Body of pancreas (tissue), 4 donors: ENCODE measurements around the gene PLK2. TPM values are rescaled to one million over a fixed set of nuclear protein-coding genes. Genes with fewer than 3 reads are reported as not detected.

Experiments
- ATAC-seq: fragments of 150-250 bp; one replicate; pipeline ENCODE4 v1.9.1; 2016
- DNase-seq, 4 donors: peaks; one replicate each; pipeline ENCODE4 v3.0.0-alpha.2; 2019
- H3K27ac ChIP-seq, 4 donors: fragments of 200-600 bp; sonication (generic); 1 replicate in 3 of 4; 2 replicates in 1 of 4; pipeline versions ENCODE4 v1.5.1 to v1.6.1; 2016 to 2019; ENCODE audit warnings: mild to moderate bottlenecking in 1 of 4, mixed read lengths in 1 of 4, moderate library complexity in 1 of 4
- H3K27me3 ChIP-seq, 2 donors: fragments of 200-600 bp; sonication (generic); one replicate each; pipeline ENCODE4 v1.6.0; 2016; ENCODE audit warnings: mild to moderate bottlenecking in 1 of 2
- H3K36me3 ChIP-seq, 2 donors: fragments of 200-600 bp; sonication (generic); replicated peaks in 1 of 2; 2 replicates each; pipeline ENCODE4 v1.5.1; 2016; ENCODE audit warnings: low read depth in 2 of 2; ENCODE audit not compliant: insufficient read depth in 1 of 2
- H3K4me1 ChIP-seq: fragments of 200-600 bp; sonication (generic); one replicate; pipeline ENCODE4 v1.6.0; 2016
- H3K4me3 ChIP-seq, 2 donors: fragments of 200-600 bp; sonication (generic); 1 replicate in 1 of 2; 2 replicates in 1 of 2; pipeline ENCODE4 v1.5.1; 2016 to 2019
- H3K9me3 ChIP-seq, 3 donors: fragments of 200-600 bp; sonication (generic); 1 replicate in 2 of 3; 2 replicates in 1 of 3; pipeline ENCODE4 v1.5.1; 2016
- CTCF ChIP-seq, 7 experiments: fragments of 450-650 bp in 4 of 7; fragments of 200-600 bp in 3 of 7; sonication (generic) in 3 of 7; IDR thresholded peaks; one replicate each; pipeline ENCODE4 v1.5.1; 2016 to 2019; ENCODE audit warnings: antibody characterized with exemption in 7 of 7
- POLR2A ChIP-seq, 3 donors: fragments of 450-650 bp; IDR thresholded peaks; one replicate each; pipeline ENCODE4 v1.6.1; 2016; ENCODE audit warnings: antibody characterized with exemption in 3 of 3, mild to moderate bottlenecking in 2 of 3
- WGBS, 2 donors: methylation state at CpG; one replicate each; pipeline ENCODE4 v1.1.5; 2017; 5-methylcytosine and 5-hydroxymethylcytosine counted together
- intact Hi-C: fragments of 100-400 bp; cut with DNase I; formaldehyde crosslinking; loops from one replicate; pipeline ENCODE4 v1.15.1; 2023
- total RNA-seq, 2 donors: library from RNA; depleted of rRNA; stranded (reverse); fragments of >200 nt; gene quantifications; one replicate each; pipeline ENCODE4 v1.1.0, GENCODE V29; 2016

Gene PLK2
- total RNA-seq, 2 donors from 2014 or later: 24.4 to 30.7 TPM

- H3K36me3 ChIP-seq: no peaks in the 10 kb centered on the region
- no peak overlapping the region for H3K27ac ChIP-seq
- no peaks in the 10 kb centered on the region for H3K9me3 ChIP-seq
- TF ChIP-seq POLR2A (IDR thresholded peaks at IDR 0.05) (no peak), CTCF (IDR thresholded peaks at IDR 0.05) (no peak)
- WGBS, 2 donors: 56 to 57% methylated on average over 3 of the region's 3 CpGs
- no peak for DNase-seq
- H3K4me1 ChIP-seq: no peaks in the 10 kb centered on the region
- no peak for ATAC-seq
- H3K27me3 ChIP-seq: no peaks in the 10 kb centered on the region
- H3K4me3 ChIP-seq: no peak overlapping the region
- intact Hi-C loops: loop anchor here (10.0 kb wide), 1 partner anchor 356 kb away; no protein-coding TSS in a partner anchor
Observed at GRCh38 chr5:58499231-58499630, 39.3 kb upstream of the PLK2 start.

- peak; percentile 33 for ATAC-seq
- intact Hi-C loops: loop anchor here (10.0 kb wide), 1 partner anchor 356 kb away; no protein-coding TSS in a partner anchor
- WGBS, 2 donors: 1 to 9% methylated on average over 2 of the region's 2 CpGs
Observed at GRCh38 chr5:58498340-58498942, 38.6 kb upstream of the PLK2 start.

GRCh38 chr5:58497921-58498320 lies 38.0 kb upstream of the PLK2 start:
- TF ChIP-seq POLR2A (IDR thresholded peaks at IDR 0.05) (no peak), CTCF (IDR thresholded peaks at IDR 0.05) (no peak)
- H3K36me3 ChIP-seq: no peaks in the 10 kb centered on the region
- ATAC-seq (no peak), DNase-seq (no peak)
- no peaks in the 10 kb centered on the region for H3K9me3 ChIP-seq
- no peaks in the 10 kb centered on the region for H3K4me1 ChIP-seq
- no peaks in the 10 kb centered on the region for H3K27me3 ChIP-seq
- H3K27ac ChIP-seq: no peak overlapping the region
- intact Hi-C loops: loop anchor here (10.0 kb wide), 1 partner anchor 357 kb away; no protein-coding TSS in a partner anchor
- H3K4me3 ChIP-seq: no peak overlapping the region

More at GRCh38 chr5:58498340-58498942, 38.6 kb upstream of the PLK2 start:
- H3K4me1 ChIP-seq: no peaks in the 10 kb centered on the region
- no peak for TF ChIP-seq POLR2A (IDR thresholded peaks at IDR 0.05)
- TF ChIP-seq CTCF (IDR thresholded peaks at IDR 0.05): peak; percentile 46 to 87 (median 81)
- DNase-seq: peak; percentile 35 to 67 (median 52)
- H3K9me3 ChIP-seq: no peaks in the 10 kb centered on the region
- no peak overlapping the region for H3K4me3 ChIP-seq
- H3K27ac ChIP-seq: no peak overlapping the region
- no peaks in the 10 kb centered on the region for H3K27me3 ChIP-seq
- H3K36me3 ChIP-seq: no peaks in the 10 kb centered on the region

GRCh38 chr5:58497386-58497785 lies 37.5 kb upstream of the PLK2 start:
- intact Hi-C loops: loop anchor here (10.0 kb wide), 1 partner anchor 357 kb away; no protein-coding TSS in a partner anchor
- Histone ChIP-seq H3K4me3 (no peak overlapping the region), H3K36me3 (no peaks in the 10 kb centered on the region), H3K9me3 (no peaks in the 10 kb centered on the region), H3K27ac (no peak overlapping the region), H3K27me3 (no peaks in the 10 kb centered on the region), H3K4me1 (no peaks in the 10 kb centered on the region)
- ATAC-seq (no peak), DNase-seq (no peak)
- no peak for TF ChIP-seq POLR2A (IDR thresholded peaks at IDR 0.05)
- TF ChIP-seq CTCF (IDR thresholded peaks at IDR 0.05): no peak
- 60 to 62% methylated on average over 5 of the region's 5 CpGs for WGBS, 2 donors

GRCh38 chr5:58496488-58496887 lies 36.6 kb upstream of the PLK2 start:
- no peaks in the 10 kb centered on the region for H3K4me1 ChIP-seq
- H3K4me3 ChIP-seq: no peak overlapping the region
- DNase-seq: no peak
- H3K27me3 ChIP-seq: no peaks in the 10 kb centered on the region
- no peak for ATAC-seq
- no peak overlapping the region for H3K27ac ChIP-seq
- WGBS, 2 donors: 37 to 43% methylated on average over 3 of the region's 3 CpGs
- H3K9me3 ChIP-seq: no peaks in the 10 kb centered on the region
- intact Hi-C loops: loop anchor here (10.0 kb wide), 1 partner anchor 358 kb away; no protein-coding TSS in a partner anchor
- no peaks in the 10 kb centered on the region for H3K36me3 ChIP-seq
- peak in 2 of 7 experiments; percentile 6 to 15 for TF ChIP-seq CTCF (IDR thresholded peaks at IDR 0.05)
- no peak for TF ChIP-seq POLR2A (IDR thresholded peaks at IDR 0.05)
